Activated CD4-positive, alpha-beta T cell treated with anti-CD3 and anti-CD28 coated beads for 36 hours (primary cell): ENCODE data around the gene PPM1L. TPM values are rescaled to one million over a fixed set of nuclear protein-coding genes. Genes with fewer than 3 reads are reported as not detected.

Experiments
- ATAC-seq: fragments of 200-7000 bp; cut with Tn5 transposase; one replicate; pipeline ENCODE4 v1.10.0; 2021; ENCODE audit warnings: mild to moderate bottlenecking, moderate library complexity
- CTCF ChIA-PET: fragments of 350-600 bp; sonication (Branson Sonifier 250); formaldehyde crosslinking; loops from one replicate; lab custom pipeline; 2021; ENCODE audit warnings: antibody characterized with exemption; lab: Charles Lee
- POLR2A ChIA-PET: fragments of 350-600 bp; sonication (Branson Sonifier 250); formaldehyde crosslinking; loops from one replicate; lab custom pipeline; 2021; ENCODE audit warnings: antibody characterized with exemption, inconsistent platforms; lab: Charles Lee
- DNase-seq: peaks from one replicate; pipeline ENCODE4 v3.0.0-alpha.2; 2020
- H3K27ac Mint-ChIP-seq: one replicate; pipeline ENCODE4 v1.8.0; 2021; ENCODE audit warnings: mixed read lengths
- H3K27me3 Mint-ChIP-seq: one replicate; pipeline ENCODE4 v1.8.0; 2021; ENCODE audit warnings: mixed read lengths
- H3K36me3 Mint-ChIP-seq: one replicate; pipeline ENCODE4 v1.8.0; 2021; ENCODE audit warnings: low read depth, mixed read lengths
- H3K4me1 Mint-ChIP-seq: one replicate; pipeline ENCODE4 v1.8.0; 2021; ENCODE audit warnings: mixed read lengths
- H3K4me3 Mint-ChIP-seq: one replicate; pipeline ENCODE4 v1.8.0; 2021; ENCODE audit warnings: mild to moderate bottlenecking, moderate library complexity, mixed read lengths
- H3K9me3 Mint-ChIP-seq: one replicate; pipeline ENCODE4 v1.8.0; 2021; ENCODE audit warnings: low read depth, mixed read lengths
- intact Hi-C, 2 experiments: fragments of 100-400 bp; cut with DNase I in 1 of 2; cut with micrococcal nuclease in 1 of 2; formaldehyde crosslinking; loops; one replicate each; pipeline versions ENCODE4 v1.14.2 to v1.15.1; 2022 to 2024; cut with DNase I, micrococcal nuclease
- total RNA-seq, 2 experiments: library from RNA; stranded (reverse); gene quantifications; one replicate each; pipeline ENCODE4 v1.2.3, GENCODE V29; 2021

Gene PPM1L
- total RNA-seq, 2 experiments from 2014 or later = 1.8 to 2.4 TPM

DNA sequence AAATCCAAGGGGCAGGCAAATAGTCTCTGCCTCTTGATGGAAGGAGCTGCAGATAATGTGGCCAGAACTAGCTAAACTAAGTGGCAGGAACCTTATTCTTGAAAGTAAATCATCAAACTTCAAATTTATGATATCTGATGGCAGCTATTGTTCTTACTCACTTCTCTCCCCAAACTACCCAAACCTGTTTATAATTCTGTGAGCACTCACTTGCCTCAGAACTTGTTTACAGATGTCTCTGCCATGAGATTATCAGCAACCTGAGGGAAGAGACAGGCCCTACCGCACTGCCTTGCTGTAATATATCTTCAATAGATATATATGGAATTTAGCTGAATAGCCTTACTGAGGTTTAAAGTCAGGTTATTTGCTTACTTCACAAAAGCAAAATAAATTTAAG lies 351.3 kb downstream of the PPM1L start:
- intact Hi-C loops = loop anchor here in 1 of 2 experiments (10.0 kb wide), 1 partner anchor 167 kb away; no protein-coding TSS in a partner anchor
- ChIA-PET CTCF (interaction anchor here (1.5 kb wide), 1 partner anchor 10 kb away, joined by 3 read pairs; no protein-coding TSS in a partner anchor), POLR2A (interaction anchor here (0.7 kb wide), 1 partner anchor 116 kb away, joined by 3 read pairs; no protein-coding TSS in a partner anchor)
- no peak for DNase-seq
- Mint-ChIP-seq H3K27me3 (peaks cover 24% of the 10 kb centered on the region), H3K4me1 (peaks cover 7% of the 10 kb centered on the region), H3K27ac (no peak overlapping the region), H3K9me3 (no peaks in the 10 kb centered on the region), H3K4me3 (no peak overlapping the region), H3K36me3 (no peaks in the 10 kb centered on the region)
- no peak for ATAC-seq

DNA sequence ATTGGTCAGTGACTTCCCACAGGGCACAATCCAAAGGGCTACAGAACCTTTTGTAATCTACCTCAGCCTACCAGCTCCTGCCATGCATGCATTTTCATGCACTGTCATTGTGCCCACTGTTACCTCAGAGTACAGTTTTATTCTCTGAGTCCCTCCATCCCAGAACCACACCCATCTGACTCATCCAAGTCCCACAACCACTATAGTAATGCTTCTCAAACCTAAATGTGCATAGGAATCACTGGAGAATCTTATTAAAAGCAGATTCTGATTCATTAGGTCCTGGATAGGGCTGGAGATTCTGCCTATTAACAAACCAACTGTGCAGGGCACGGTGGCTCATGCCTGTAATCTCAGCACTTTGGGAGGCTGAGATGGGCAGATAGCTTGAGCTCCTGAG lies 352.8 kb downstream of the PPM1L start:
- CTCF ChIA-PET = no interaction called here
- no peak for DNase-seq

DNA sequence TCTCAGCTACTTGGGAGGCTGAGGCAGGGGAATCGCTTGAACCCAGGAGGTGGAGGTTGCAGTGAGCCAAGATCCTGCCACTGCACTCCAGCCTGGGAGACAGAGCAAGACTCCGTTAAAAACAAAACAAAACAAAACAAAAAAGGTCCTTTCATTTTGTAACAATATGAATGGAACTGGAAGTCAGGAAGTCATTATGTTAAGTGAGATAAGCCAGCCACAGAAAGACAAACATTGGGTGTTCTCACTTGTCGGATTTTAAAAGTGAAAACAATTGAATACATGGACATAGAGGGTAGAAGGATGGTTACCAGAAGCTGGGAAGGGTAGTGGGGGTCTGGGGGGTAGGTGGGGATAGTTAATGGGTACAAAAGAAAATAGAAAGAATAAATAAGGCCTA lies 361.6 kb downstream of the PPM1L start:
- Mint-ChIP-seq H3K27ac (no peak overlapping the region), H3K4me1 (no peaks in the 10 kb centered on the region), H3K27me3 (peaks cover 4% of the 10 kb centered on the region), H3K9me3 (peaks cover 17% of the 10 kb centered on the region), H3K36me3 (peaks cover 2% of the 10 kb centered on the region), H3K4me3 (no peak overlapping the region)
- DNase-seq (no peak), ATAC-seq (no peak)
- intact Hi-C loops = no loop called here
- ChIA-PET POLR2A (no interaction called here), CTCF (no interaction called here)

More for the DNA sequence above, 352.8 kb downstream of the PPM1L start:
- Mint-ChIP-seq H3K9me3 (no peaks in the 10 kb centered on the region), H3K27me3 (peaks cover 21% of the 10 kb centered on the region), H3K36me3 (no peaks in the 10 kb centered on the region), H3K27ac (no peak overlapping the region), H3K4me3 (no peak overlapping the region), H3K4me1 (peaks cover 7% of the 10 kb centered on the region)
- no peak for ATAC-seq
- POLR2A ChIA-PET = no interaction called here
- intact Hi-C loops = loop anchor here in 1 of 2 experiments (10.0 kb wide), 1 partner anchor 166 kb away; no protein-coding TSS in a partner anchor

DNA sequence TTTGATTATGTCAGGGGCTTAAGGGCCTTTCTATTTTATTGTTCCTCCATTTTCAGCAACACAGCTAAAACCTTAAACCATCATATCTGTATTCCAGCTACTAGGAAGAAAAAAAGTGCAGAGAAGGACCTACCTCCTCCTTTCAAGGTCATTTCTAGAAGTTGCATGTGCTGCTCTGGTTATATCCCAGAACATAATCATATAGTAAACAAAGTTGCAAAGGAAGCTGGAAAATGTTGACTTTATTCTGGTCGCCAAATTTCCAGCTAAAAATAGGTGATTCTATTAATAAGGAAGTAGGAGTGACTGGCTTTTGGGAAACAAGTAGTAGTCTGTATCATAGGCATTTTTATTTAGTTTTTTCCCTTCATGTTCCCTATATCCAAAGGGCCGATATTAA lies 370.5 kb downstream of the PPM1L start:
- no peaks in the 10 kb centered on the region for H3K4me1 Mint-ChIP-seq
- ATAC-seq = no peak

More for the DNA sequence above, 370.5 kb downstream of the PPM1L start:
- peaks cover 4% of the 10 kb centered on the region for H3K27me3 Mint-ChIP-seq
- no peaks in the 10 kb centered on the region for H3K36me3 Mint-ChIP-seq
- intact Hi-C loops = no loop called here
- no peak overlapping the region for H3K4me3 Mint-ChIP-seq
- H3K9me3 Mint-ChIP-seq = peaks cover 9% of the 10 kb centered on the region
- POLR2A ChIA-PET = no interaction called here
- CTCF ChIA-PET = no interaction called here
- no peak overlapping the region for H3K27ac Mint-ChIP-seq
- DNase-seq = no peak

Other genes starting within 250 kb of the PPM1L start
- 10 to 100 TPM; 57.0 to 68.5 TPM for gene KPNA4, start 190.7 kb upstream of the PPM1L start, total RNA-seq
- gene ARL14, start 79.1 kb upstream of the PPM1L start, total RNA-seq = not detected